Activated CD4-positive, alpha-beta memory T cell treated with anti-CD3 and anti-CD28 coated beads, Interleukin-2, amount 10 ng/mL, durations not matched to agents 7 days and 5 days (primary cell): ENCODE results near the gene EDARADD. TPM values are rescaled to one million over a fixed set of nuclear protein-coding genes. Genes with fewer than 3 reads are reported as not detected.
A peak's percentile ranks its signal among the peaks of the same experiment; 100 is the strongest.
"Not testable (repeated sequence)": the region's sequence is repeated elsewhere in the genome, so short reads cannot be mapped to it uniquely, and the experiment has no call there.

Experiments
- CTCF ChIA-PET: fragments of 350-600 bp; sonication (Branson Sonifier 250); formaldehyde crosslinking; loops from one replicate; lab custom pipeline; 2021; ENCODE audit warnings: antibody characterized with exemption, inconsistent platforms; lab: Charles Lee
- POLR2A ChIA-PET: fragments of 350-600 bp; sonication (Branson Sonifier 250); formaldehyde crosslinking; loops from one replicate; lab custom pipeline; 2021; ENCODE audit warnings: antibody characterized with exemption; lab: Charles Lee
- DNase-seq: peaks from one replicate; pipeline ENCODE4 v3.0.0-alpha.2; 2020
- H3K27ac Mint-ChIP-seq: one replicate; pipeline ENCODE4 v1.8.0; 2021; ENCODE audit warnings: mild to moderate bottlenecking, mixed read lengths
- H3K27me3 Mint-ChIP-seq: one replicate; pipeline ENCODE4 v1.8.0; 2021; ENCODE audit warnings: mixed read lengths
- H3K36me3 Mint-ChIP-seq: one replicate; pipeline ENCODE4 v1.8.0; 2021; ENCODE audit warnings: low read depth, mixed read lengths
- H3K4me1 Mint-ChIP-seq: one replicate; pipeline ENCODE4 v1.8.0; 2021; ENCODE audit warnings: mixed read lengths
- H3K4me3 Mint-ChIP-seq: one replicate; pipeline ENCODE4 v1.8.0; 2021; ENCODE audit warnings: mild to moderate bottlenecking, mixed read lengths
- H3K9me3 Mint-ChIP-seq: one replicate; pipeline ENCODE4 v1.8.0; 2021; ENCODE audit warnings: mixed read lengths
- total RNA-seq, 2 experiments: library from RNA; stranded (reverse); gene quantifications; one replicate each; pipeline ENCODE4 v1.2.3, GENCODE V29; 2021

The EDARADD gene
- total RNA-seq, 2 experiments from 2014 or later = 5.4 to 6.2 TPM

GRCh38 chr1:236502972-236503639 is 109.0 kb downstream of the EDARADD start:
- DNase-seq = no peak
- no peaks in the 10 kb centered on the region for H3K36me3 Mint-ChIP-seq
- no peaks in the 10 kb centered on the region for H3K9me3 Mint-ChIP-seq
- peaks cover 2% of the 10 kb centered on the region for H3K27me3 Mint-ChIP-seq
- ChIA-PET POLR2A (interaction anchor here (0.6 to 2.0 kb wide), 3 partner anchors 12 to 21 kb away, joined by 3 to 10 read pairs (median 7); partner anchors contain the start of gene LGALS8), CTCF (interaction anchor here (0.5 to 3.1 kb wide), 4 partner anchors 12 to 1373 kb away, joined by 3 to 24 read pairs (median 4); no protein-coding TSS in a partner anchor)
- no peak overlapping the region for H3K4me3 Mint-ChIP-seq
- H3K4me1 Mint-ChIP-seq = peaks cover 22% of the 10 kb centered on the region
- no peak overlapping the region for H3K27ac Mint-ChIP-seq

GRCh38 chr1:236504338-236504737 is 110.3 kb downstream of the EDARADD start:
- not testable (repeated sequence) for DNase-seq, H3K27ac Mint-ChIP-seq, H3K36me3 Mint-ChIP-seq, H3K9me3 Mint-ChIP-seq, H3K27me3 Mint-ChIP-seq, H3K4me3 Mint-ChIP-seq
- H3K4me1 Mint-ChIP-seq = peaks cover 34% of the 10 kb centered on the region
- ChIA-PET POLR2A (interaction anchor here (2.0 kb wide), 1 partner anchor 13 kb away, joined by 10 read pairs; no protein-coding TSS in a partner anchor), CTCF (interaction anchor here (1.2 to 3.1 kb wide), 2 partner anchors 13 to 53 kb away, joined by 3 to 24 read pairs; no protein-coding TSS in a partner anchor)

- no peak for DNase-seq
- H3K36me3 Mint-ChIP-seq = no peaks in the 10 kb centered on the region
- no peak overlapping the region for H3K4me3 Mint-ChIP-seq
- H3K4me1 Mint-ChIP-seq = peaks cover 55% of the 10 kb centered on the region
- ChIA-PET POLR2A (interaction anchor here (0.9 to 1.5 kb wide), 2 partner anchors 9 to 226 kb away, joined by 3 to 5 read pairs; no protein-coding TSS in a partner anchor), CTCF (interaction anchor here (0.6 to 1.2 kb wide), 3 partner anchors 9 to 19 kb away, joined by 3 to 4 read pairs (median 3); no protein-coding TSS in a partner anchor)
- no peak overlapping the region for H3K27ac Mint-ChIP-seq
- peaks cover 3% of the 10 kb centered on the region for H3K27me3 Mint-ChIP-seq
- H3K9me3 Mint-ChIP-seq = no peaks in the 10 kb centered on the region
These were observed 113.1 kb downstream of the EDARADD start for GRCh38 chr1:236507022-236507700.

GRCh38 chr1:236508593-236509027 is 114.5 kb downstream of the EDARADD start:
- POLR2A ChIA-PET = interaction anchor here (1.1 to 1.7 kb wide), 5 partner anchors 8 to 39 kb away, joined by 3 to 11 read pairs (median 4); partner anchors contain the start of gene LGALS8
- Mint-ChIP-seq H3K36me3 (no peaks in the 10 kb centered on the region), H3K27ac (peak overlapping the region; percentile 72), H3K27me3 (peaks cover 6% of the 10 kb centered on the region), H3K4me3 (peak overlapping the region; percentile 25), H3K9me3 (no peaks in the 10 kb centered on the region), H3K4me1 (peaks cover 46% of the 10 kb centered on the region)
- no peak for DNase-seq
- CTCF ChIA-PET = interaction anchor here (1.1 kb wide), 1 partner anchor 18 kb away, joined by 3 read pairs; no protein-coding TSS in a partner anchor

- Mint-ChIP-seq H3K9me3 (no peaks in the 10 kb centered on the region), H3K4me1 (peaks cover 46% of the 10 kb centered on the region), H3K27me3 (peaks cover 6% of the 10 kb centered on the region), H3K36me3 (no peaks in the 10 kb centered on the region), H3K4me3 (no peak overlapping the region), H3K27ac (peak overlapping the region; percentile 19)
- POLR2A ChIA-PET = interaction anchor here (0.7 to 1.7 kb wide), 4 partner anchors 15 to 39 kb away, joined by 3 to 11 read pairs (median 4); partner anchors contain the start of gene LGALS8
- CTCF ChIA-PET = no interaction called here
- DNase-seq = no peak
These were observed 115.1 kb downstream of the EDARADD start for GRCh38 chr1:236509203-236509602.

GRCh38 chr1:236509647-236510401 is 115.7 kb downstream of the EDARADD start:
- H3K36me3 Mint-ChIP-seq = no peaks in the 10 kb centered on the region
- H3K4me1 Mint-ChIP-seq = peaks cover 46% of the 10 kb centered on the region
- POLR2A ChIA-PET = interaction anchor here (0.7 kb wide), 1 partner anchor 14 kb away, joined by 3 read pairs; the partner anchor contains the start of gene LGALS8
- no peak for DNase-seq
- peaks cover 6% of the 10 kb centered on the region for H3K27me3 Mint-ChIP-seq
- no peak overlapping the region for H3K4me3 Mint-ChIP-seq
- peak overlapping the region; percentile 52 for H3K27ac Mint-ChIP-seq
- H3K9me3 Mint-ChIP-seq = no peaks in the 10 kb centered on the region
- CTCF ChIA-PET = no interaction called here

- CTCF ChIA-PET = no interaction called here
- H3K36me3 Mint-ChIP-seq = peaks cover 2% of the 10 kb centered on the region
- peaks cover 65% of the 10 kb centered on the region for H3K4me1 Mint-ChIP-seq
- DNase-seq = no peak
- no peaks in the 10 kb centered on the region for H3K9me3 Mint-ChIP-seq
- peaks cover 5% of the 10 kb centered on the region for H3K27me3 Mint-ChIP-seq
- POLR2A ChIA-PET = interaction anchor here (1.9 kb wide), 1 partner anchor 12 kb away, joined by 9 read pairs; the partner anchor contains the start of gene LGALS8
- no peak overlapping the region for H3K4me3 Mint-ChIP-seq
- H3K27ac Mint-ChIP-seq = no peak overlapping the region
These were observed 117.8 kb downstream of the EDARADD start for GRCh38 chr1:236511735-236512418.

- peaks cover 3% of the 10 kb centered on the region for H3K27me3 Mint-ChIP-seq
- H3K27ac Mint-ChIP-seq = no peak overlapping the region
- peaks cover 58% of the 10 kb centered on the region for H3K4me1 Mint-ChIP-seq
- CTCF ChIA-PET = no interaction called here
- no peak for DNase-seq
- H3K9me3 Mint-ChIP-seq = no peaks in the 10 kb centered on the region
- peaks cover 6% of the 10 kb centered on the region for H3K36me3 Mint-ChIP-seq
- POLR2A ChIA-PET = interaction anchor here (0.9 to 1.4 kb wide), 2 partner anchors 9 to 10 kb away, joined by 4 to 5 read pairs; partner anchors contain the start of gene LGALS8
- H3K4me3 Mint-ChIP-seq = no peak overlapping the region
These were observed 120.8 kb downstream of the EDARADD start for GRCh38 chr1:236514703-236515442.

GRCh38 chr1:236515443-236515958 is 121.4 kb downstream of the EDARADD start:
- H3K9me3 Mint-ChIP-seq = no peaks in the 10 kb centered on the region
- POLR2A ChIA-PET = interaction anchor here (0.9 to 1.4 kb wide), 2 partner anchors 8 to 10 kb away, joined by 4 to 5 read pairs; partner anchors contain the start of gene LGALS8
- H3K27ac Mint-ChIP-seq = peak overlapping the region; percentile 55
- H3K27me3 Mint-ChIP-seq = peaks cover 3% of the 10 kb centered on the region
- no peak for DNase-seq
- peaks cover 53% of the 10 kb centered on the region for H3K4me1 Mint-ChIP-seq
- no peak overlapping the region for H3K4me3 Mint-ChIP-seq
- peaks cover 8% of the 10 kb centered on the region for H3K36me3 Mint-ChIP-seq
- CTCF ChIA-PET = interaction anchor here (1.3 kb wide), 1 partner anchor 9 kb away, joined by 3 read pairs; no protein-coding TSS in a partner anchor

GRCh38 chr1:236516929-236517704 is 123.0 kb downstream of the EDARADD start:
- POLR2A ChIA-PET = interaction anchor here (0.8 to 1.7 kb wide), 9 partner anchors 8 to 100 kb away, joined by 3 to 10 read pairs (median 6); partner anchors contain the start of gene HEATR1
- peaks cover 47% of the 10 kb centered on the region for H3K4me1 Mint-ChIP-seq
- H3K27ac Mint-ChIP-seq = peak overlapping the region; percentile 86
- no peaks in the 10 kb centered on the region for H3K9me3 Mint-ChIP-seq
- H3K36me3 Mint-ChIP-seq = peaks cover 12% of the 10 kb centered on the region
- peak overlapping the region; percentile 70 for H3K4me3 Mint-ChIP-seq
- DNase-seq = peak; percentile 76
- peaks cover 5% of the 10 kb centered on the region for H3K27me3 Mint-ChIP-seq
- CTCF ChIA-PET = interaction anchor here (1.1 to 1.3 kb wide), 3 partner anchors 10 to 32 kb away, joined by 3 read pairs; no protein-coding TSS in a partner anchor
